AG09309 (cell line): ENCODE results near the gene GRIK3.

ENCODE experiments used
- DNase-seq: peaks from one replicate; pipeline ENCODE4 v3.0.0-alpha.2; 2010; ENCODE audit warnings: low read depth
- H3K4me3 ChIP-seq: 2 replicates; pipeline ENCODE4 v1.5.1; 2011; ENCODE audit warnings: mild to moderate bottlenecking, low read depth, low read length, moderate library complexity; ENCODE audit not compliant: control insufficient read depth
- CTCF ChIP-seq: IDR thresholded peaks from 2 replicates; pipeline ENCODE4 v1.5.1; 2011; ENCODE audit warnings: mild to moderate bottlenecking, low read depth, low read length, inconsistent platforms; ENCODE audit not compliant: insufficient read depth, control insufficient read depth; ENCODE audit errors: missing control alignments

The GRIK3 gene

GRCh38 chr1:37038227-37039093 lies 4.1 kb upstream of the GRIK3 start:
- no peak for DNase-seq
- H3K4me3 ChIP-seq, result no peak overlapping the region
- no peak for TF ChIP-seq CTCF

GRCh38 chr1:37037690-37038089 lies 3.4 kb upstream of the GRIK3 start:
- DNase-seq, result no peak
- no peak for TF ChIP-seq CTCF
- no peak overlapping the region for H3K4me3 ChIP-seq

GRCh38 chr1:37036667-37037053 lies 2.3 kb upstream of the GRIK3 start:
- no peak overlapping the region for H3K4me3 ChIP-seq
- DNase-seq, result no peak
- no peak for TF ChIP-seq CTCF

GRCh38 chr1:37035796-37036666 lies 1.7 kb upstream of the GRIK3 start:
- TF ChIP-seq CTCF, result no peak
- H3K4me3 ChIP-seq, result no peak overlapping the region
- DNase-seq, result no peak

GRCh38 chr1:37035014-37035691 lies 838 bp upstream of the GRIK3 start:
- no peak for DNase-seq
- TF ChIP-seq CTCF, result no peak
- no peak overlapping the region for H3K4me3 ChIP-seq

GRCh38 chr1:37033355-37034101 lies 787 bp downstream of the GRIK3 start:
- H3K4me3 ChIP-seq, result no peak overlapping the region

More at GRCh38 chr1:37033355-37034101, 787 bp downstream of the GRIK3 start:
- TF ChIP-seq CTCF, result no peak
- DNase-seq, result no peak
